Pancreas (tissue), 10 donors: ENCODE results near the gene FTO. TPM values are rescaled to one million over a fixed set of nuclear protein-coding genes. Genes with fewer than 3 reads are reported as not detected.

Experiments used
- ATAC-seq, 4 donors: fragments of 200-7000 bp; cut with Tn5 transposase; one replicate each; pipeline versions ENCODE4 v1.8.0 to v1.9.1; 2020; ENCODE audit warnings: mild to moderate bottlenecking in 4 of 4, moderate library complexity in 4 of 4
- DNase-seq, 6 donors: peaks; one replicate each; pipeline ENCODE4 v3.0.0-alpha.2; 2020
- FAIRE-seq: peaks from 2 replicates; lab custom pipeline; 2012; peaks lifted over from hg19 to GRCh38; lab: Jason Lieb, UNC
- H3K27ac ChIP-seq, 4 donors: fragments of 200-600 bp; sonication (generic); 1 replicate in 3 of 4; 2 replicates in 1 of 4; pipeline versions ENCODE4 v1.5.0 to v1.8.0; 2020
- H3K27me3 ChIP-seq, 4 donors: fragments of 200-600 bp; one replicate each; pipeline ENCODE4 v1.8.0; 2021
- H3K36me3 ChIP-seq, 3 donors: fragments of 200-600 bp; sonication (generic) in 1 of 3; one replicate each; pipeline versions ENCODE4 v1.5.0 to v1.8.0; 2020 to 2021
- H3K4me1 ChIP-seq, 3 donors: fragments of 200-600 bp; one replicate each; pipeline ENCODE4 v1.8.0; 2021
- H3K4me3 ChIP-seq, 4 donors: fragments of 200-600 bp; sonication (generic) in 2 of 4; one replicate each; pipeline versions ENCODE4 v1.5.0 to v1.8.0; 2020 to 2021
- H3K9me3 ChIP-seq, 4 donors: fragments of 200-600 bp; one replicate each; pipeline ENCODE4 v1.8.0; 2021
- CTCF ChIP-seq, 4 donors: fragments of 200-600 bp; sonication (generic) in 3 of 4; IDR thresholded peaks; one replicate each; pipeline versions ENCODE4 v1.5.0 to v1.8.0; 2021; ENCODE audit warnings: antibody characterized with exemption in 4 of 4
- WGBS, 2 donors: extraction: QIAGEN DNeasy Blood & Tissue Kit; methylation state at CpG; one replicate each; pipeline ENCODE4 v1.1.7; 2013; 5-methylcytosine and 5-hydroxymethylcytosine counted together
- intact Hi-C, 3 donors: fragments of 100-400 bp; cut with DNase I; formaldehyde crosslinking; loops; one replicate each; pipeline versions ENCODE4 v1.11.1 to v1.14.2; 2022
- polyA plus RNA-seq, 2 donors: library from polyadenylated mRNA; stranded (reverse); fragments of 200-250 nt; gene quantifications; one replicate each; pipeline ENCODE4 v1.2.3, GENCODE V29; 2013
- total RNA-seq, 6 donors: library from RNA; stranded (reverse); fragmentation: NEBNext Ultra II Directional in 4 of 6; extraction: Animal tissue kit (Norgen Biotek cat#: 25700) in 4 of 6; gene quantifications; one replicate each; pipeline versions ENCODE4 v1.2.1 to v1.2.4, GENCODE V29; 2021 to 2023
- donor health status: healthy with polysubstance abuse.
- donor health status: DM: no; HTN: no; CAD: no; lungs with moderate emphysema.
- donor health status: DM: no; HTN: no; CAD: no.
- donor health status: control.
- donor health status: control.
- donor health status: Bipolar disorder and iron deficiency.
- donor health status: DM: yes; HTN: yes; CAD: no.
- donor health status: DM: no; HTN: no; CAD: no.
- donor health status: DM: no; HTN: no; CAD: no.
- donor health status: DM: yes; HTN: yes; CAD: no.

Gene FTO
- total and polyA plus RNA-seq, 8 donors: 7.6 to 45.0 (median 31.7) TPM

DNA sequence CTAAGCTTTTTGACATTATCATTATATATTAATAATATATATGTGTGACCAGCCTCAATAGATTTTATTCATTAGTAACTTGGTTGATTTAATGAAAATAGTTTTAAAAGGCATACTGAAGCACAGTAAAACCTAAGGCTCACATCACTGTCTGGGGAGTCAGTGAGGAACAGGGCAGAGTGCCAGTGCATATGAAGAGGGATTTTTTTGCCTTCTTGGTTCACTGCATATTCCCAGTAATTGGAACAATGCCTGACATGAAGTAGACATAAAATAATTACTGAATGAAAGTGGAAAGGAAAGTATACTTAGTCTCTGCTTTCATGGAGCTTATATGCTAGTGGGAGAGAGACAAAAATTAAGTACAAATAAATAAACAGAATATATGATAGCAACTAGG, 81.1 kb downstream of the FTO start:
- FAIRE-seq (no peak), DNase-seq (no peak), ATAC-seq (no peak)
- Histone ChIP-seq H3K4me1 (peaks cover 10 to 26% (median 21%) of the 10 kb centered on the region in 3 donors), H3K27me3 (no peaks in the 10 kb centered on the region), H3K4me3 (no peak overlapping the region), H3K36me3 (no peaks in the 10 kb centered on the region), H3K27ac (no peak overlapping the region), H3K9me3 (no peaks in the 10 kb centered on the region)
- TF ChIP-seq CTCF (IDR thresholded peaks at IDR 0.05): no peak
- intact Hi-C loops: no loop called here

DNA sequence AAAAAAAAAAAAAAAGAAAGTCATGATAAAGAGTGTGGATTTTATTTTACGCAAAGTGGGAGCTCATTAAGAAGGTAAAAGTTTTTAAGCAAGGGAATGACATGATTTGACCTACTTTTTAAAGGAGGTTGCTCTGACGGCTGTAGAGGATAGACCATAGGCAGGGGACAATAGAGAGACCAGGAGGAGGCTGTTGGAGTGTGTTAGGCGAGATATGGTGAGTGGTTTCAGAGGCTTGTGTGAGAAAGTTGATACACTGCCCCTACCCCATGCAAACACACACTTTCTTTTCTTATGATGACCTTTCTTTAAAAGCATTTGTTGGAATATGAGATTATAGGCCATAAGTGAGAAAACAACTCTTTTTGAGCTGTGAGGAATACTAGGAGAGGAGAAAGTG, 82.0 kb downstream of the FTO start:
- Histone ChIP-seq H3K36me3 (no peaks in the 10 kb centered on the region), H3K9me3 (no peaks in the 10 kb centered on the region), H3K4me1 (peaks cover 8 to 19% (median 18%) of the 10 kb centered on the region in 3 donors), H3K27ac (no peak overlapping the region), H3K4me3 (no peak overlapping the region), H3K27me3 (no peaks in the 10 kb centered on the region)
- intact Hi-C loops: no loop called here
- ATAC-seq: no peak
- no peak for DNase-seq
- WGBS, 2 donors: 79 to 90% methylated on average over 3 of the region's 3 CpGs
- no peak for FAIRE-seq
- no peak for TF ChIP-seq CTCF (IDR thresholded peaks at IDR 0.05)

DNA sequence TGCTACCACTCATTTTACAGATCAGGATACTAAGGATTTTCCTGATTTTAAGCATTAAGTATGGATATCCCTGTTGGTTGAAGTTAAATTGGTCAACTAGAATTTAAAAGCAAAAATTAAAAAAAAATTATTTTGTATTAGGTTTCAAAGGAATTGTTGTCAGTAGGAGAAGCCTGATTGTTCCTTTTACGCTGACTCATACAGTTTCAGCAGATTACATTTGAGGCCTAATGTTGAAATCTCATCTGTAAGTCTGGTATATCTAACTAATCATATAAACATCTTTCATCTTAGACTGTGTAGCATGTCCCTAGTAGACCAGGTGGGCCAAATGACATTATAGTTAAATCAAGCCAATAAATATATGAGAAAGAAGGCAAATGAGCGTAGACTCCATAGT, 83.5 kb downstream of the FTO start:
- ATAC-seq: no peak
- no peaks in the 10 kb centered on the region for H3K27me3 ChIP-seq
- no peak for TF ChIP-seq CTCF (IDR thresholded peaks at IDR 0.05)
- no peak for FAIRE-seq
- intact Hi-C loops: no loop called here
- no peaks in the 10 kb centered on the region for H3K36me3 ChIP-seq
- DNase-seq: no peak
- H3K4me1 ChIP-seq: peaks cover 0 to 5% (median 3%) of the 10 kb centered on the region in 3 donors
- H3K4me3 ChIP-seq: no peak overlapping the region
- 97 to 99% methylated on average over 2 of the region's 2 CpGs for WGBS, 2 donors
- no peak overlapping the region for H3K27ac ChIP-seq
- no peaks in the 10 kb centered on the region for H3K9me3 ChIP-seq

GRCh38 chr16:53789137-53789536, 85.2 kb downstream of the FTO start:
- no peaks in the 10 kb centered on the region for H3K9me3 ChIP-seq
- H3K27me3 ChIP-seq: no peaks in the 10 kb centered on the region
- H3K4me1 ChIP-seq: peaks cover 0 to 3% (median 3%) of the 10 kb centered on the region in 3 donors
- WGBS, 2 donors: 76 to 85% methylated on average over 2 of the region's 2 CpGs
- intact Hi-C loops: no loop called here
- ATAC-seq (no peak), FAIRE-seq (no peak), DNase-seq (no peak)
- H3K36me3 ChIP-seq: no peaks in the 10 kb centered on the region
- no peak overlapping the region for H3K27ac ChIP-seq
- no peak overlapping the region for H3K4me3 ChIP-seq
- no peak for TF ChIP-seq CTCF (IDR thresholded peaks at IDR 0.05)

DNA sequence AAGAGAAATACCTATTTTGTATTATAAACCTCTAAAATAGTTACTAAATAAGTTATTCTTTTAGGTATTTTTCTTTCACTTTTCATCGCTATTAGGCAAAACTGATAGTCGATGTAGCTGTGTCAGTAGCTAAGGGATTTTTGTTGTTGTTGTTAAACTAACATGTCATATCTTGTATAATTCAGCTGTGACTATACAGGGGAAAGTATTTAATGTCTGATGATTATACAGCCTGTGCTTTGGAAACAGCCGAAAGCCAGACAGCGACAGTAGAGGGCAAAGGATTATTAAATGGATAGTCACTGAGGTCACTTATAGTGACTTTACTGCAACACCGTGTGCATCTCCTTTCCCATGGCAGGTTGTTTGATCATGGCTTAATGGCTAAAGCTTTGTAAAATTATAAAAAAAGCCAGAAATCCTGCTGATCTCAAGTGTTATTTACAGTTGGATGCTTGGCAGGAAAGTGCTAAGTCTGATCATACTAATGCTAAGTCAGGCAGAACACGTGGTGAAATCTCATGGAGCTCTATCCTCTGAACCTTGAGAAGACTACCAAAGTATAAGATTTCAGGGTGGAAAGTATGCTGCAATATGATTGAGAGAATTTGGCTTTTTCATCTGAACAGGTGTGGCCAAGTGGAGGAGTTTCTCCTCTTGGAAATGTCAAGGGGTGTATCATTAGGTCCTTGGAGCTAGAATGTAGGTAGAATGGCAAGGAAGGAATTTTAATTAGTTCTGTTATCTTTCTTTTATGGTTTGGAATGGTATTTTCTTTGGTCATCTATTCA, 88.4 kb downstream of the FTO start:
- 69 to 78% methylated on average over 6 of the region's 6 CpGs for WGBS, 2 donors
- DNase-seq (no peak), ATAC-seq (peak in 2 of 4 donors; percentile 34 to 48), FAIRE-seq (no peak)
- no peak for TF ChIP-seq CTCF (IDR thresholded peaks at IDR 0.05)
- Histone ChIP-seq H3K4me3 (no peak overlapping the region), H3K9me3 (no peaks in the 10 kb centered on the region), H3K27me3 (no peaks in the 10 kb centered on the region), H3K36me3 (no peaks in the 10 kb centered on the region), H3K27ac (no peak overlapping the region), H3K4me1 (peaks cover 0 to 3% (median 3%) of the 10 kb centered on the region in 3 donors)
- intact Hi-C loops: no loop called here
